T follicular helper cell (primary cell): ENCODE results near the gene MAGEA11.
"Not testable (repeated sequence)": the region's sequence is repeated elsewhere in the genome, so short reads cannot be mapped to it uniquely, and the experiment has no call there.

Experiments
- DNase-seq: peaks from one replicate; pipeline ENCODE4 v3.0.0-alpha.2; 2020; ENCODE audit warnings: low read depth
- total RNA-seq, 2 experiments: gene quantifications; one replicate each; lab custom pipeline; 2026; lab: John Stamatoyannopoulos, UW

The MAGEA11 gene, protein sequence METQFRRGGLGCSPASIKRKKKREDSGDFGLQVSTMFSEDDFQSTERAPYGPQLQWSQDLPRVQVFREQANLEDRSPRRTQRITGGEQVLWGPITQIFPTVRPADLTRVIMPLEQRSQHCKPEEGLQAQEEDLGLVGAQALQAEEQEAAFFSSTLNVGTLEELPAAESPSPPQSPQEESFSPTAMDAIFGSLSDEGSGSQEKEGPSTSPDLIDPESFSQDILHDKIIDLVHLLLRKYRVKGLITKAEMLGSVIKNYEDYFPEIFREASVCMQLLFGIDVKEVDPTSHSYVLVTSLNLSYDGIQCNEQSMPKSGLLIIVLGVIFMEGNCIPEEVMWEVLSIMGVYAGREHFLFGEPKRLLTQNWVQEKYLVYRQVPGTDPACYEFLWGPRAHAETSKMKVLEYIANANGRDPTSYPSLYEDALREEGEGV
- total RNA-seq, result 0 reads per million in 2 experiments

- DNase-seq, result no peak
Measured at GRCh38 chrX:149711545-149712236, at the start of gene MAGEA11. Gene MAGEA11 (plus strand): TSS chrX:149712060. CDS start chrX:149713160, 1,100 bp downstream.

GRCh38 chrX:149675088-149675487, 36.8 kb upstream of the MAGEA11 start:
- not testable (repeated sequence) for DNase-seq

DNA sequence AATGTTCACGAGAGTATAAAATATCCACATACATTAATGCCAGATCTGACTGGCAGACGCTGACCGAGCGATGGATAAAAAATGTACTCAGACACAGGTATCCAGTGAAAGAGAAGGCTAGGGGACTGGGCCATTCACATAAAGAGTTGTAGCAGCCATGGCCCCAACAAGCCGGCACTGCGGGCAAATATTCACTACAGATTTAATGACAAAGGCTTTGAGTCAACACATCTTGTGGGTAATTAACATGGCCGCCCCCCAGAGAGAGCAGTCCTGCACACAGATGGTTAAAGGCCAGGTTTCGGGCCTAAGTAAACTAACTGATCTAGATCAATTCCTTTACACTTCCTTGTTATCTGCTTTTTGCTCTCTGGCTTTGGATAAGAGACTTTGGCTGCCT, 36.3 kb upstream of the MAGEA11 start:
- not testable (repeated sequence) for DNase-seq

DNA sequence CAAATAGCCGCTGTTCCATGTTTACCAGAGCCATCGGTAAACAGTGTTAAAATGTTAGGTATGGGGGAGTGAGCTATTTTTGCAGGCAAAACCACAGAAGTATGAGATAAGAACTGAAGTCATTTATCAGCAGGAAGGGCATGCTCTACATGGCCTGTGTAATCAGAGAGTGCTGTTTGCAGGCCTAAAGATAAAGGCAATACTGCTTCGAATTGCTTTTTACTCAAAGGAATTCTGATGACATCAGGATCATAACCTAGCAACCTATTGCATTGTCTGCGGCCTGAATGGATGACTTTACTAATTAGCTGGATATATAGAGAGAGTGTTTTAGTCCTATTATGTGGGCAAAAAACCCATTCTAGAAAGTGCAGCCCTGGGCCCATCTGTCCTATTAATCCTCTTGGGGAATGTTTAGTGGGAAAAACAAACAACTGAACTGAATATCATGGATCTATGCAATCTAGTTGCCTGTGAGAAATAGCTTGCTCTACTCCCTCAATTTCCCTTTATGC, 32.6 kb upstream of the MAGEA11 start:
- not testable (repeated sequence) for DNase-seq

GRCh38 chrX:149681182-149681581, 30.7 kb upstream of the MAGEA11 start:
- no peak for DNase-seq

DNA sequence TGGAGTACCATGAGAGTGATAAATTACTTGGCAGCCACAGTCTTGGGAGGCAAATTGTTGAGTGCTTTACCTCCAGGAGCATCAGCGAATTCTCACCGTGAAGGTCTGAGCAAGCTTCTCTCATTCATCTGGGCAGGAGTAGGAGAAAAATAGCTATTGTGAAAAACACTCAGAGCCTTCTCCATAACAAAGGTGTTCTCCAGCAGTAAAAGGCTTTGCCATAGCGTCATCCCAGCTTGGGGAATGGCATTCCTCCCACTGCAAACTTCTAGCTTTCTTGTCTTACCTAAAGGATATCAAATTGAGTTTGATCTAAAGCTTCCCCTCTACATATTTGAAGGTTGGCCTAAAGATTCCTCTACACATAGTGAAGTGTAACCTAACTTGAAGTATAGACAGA, 29.8 kb upstream of the MAGEA11 start:
- no peak for DNase-seq

DNA sequence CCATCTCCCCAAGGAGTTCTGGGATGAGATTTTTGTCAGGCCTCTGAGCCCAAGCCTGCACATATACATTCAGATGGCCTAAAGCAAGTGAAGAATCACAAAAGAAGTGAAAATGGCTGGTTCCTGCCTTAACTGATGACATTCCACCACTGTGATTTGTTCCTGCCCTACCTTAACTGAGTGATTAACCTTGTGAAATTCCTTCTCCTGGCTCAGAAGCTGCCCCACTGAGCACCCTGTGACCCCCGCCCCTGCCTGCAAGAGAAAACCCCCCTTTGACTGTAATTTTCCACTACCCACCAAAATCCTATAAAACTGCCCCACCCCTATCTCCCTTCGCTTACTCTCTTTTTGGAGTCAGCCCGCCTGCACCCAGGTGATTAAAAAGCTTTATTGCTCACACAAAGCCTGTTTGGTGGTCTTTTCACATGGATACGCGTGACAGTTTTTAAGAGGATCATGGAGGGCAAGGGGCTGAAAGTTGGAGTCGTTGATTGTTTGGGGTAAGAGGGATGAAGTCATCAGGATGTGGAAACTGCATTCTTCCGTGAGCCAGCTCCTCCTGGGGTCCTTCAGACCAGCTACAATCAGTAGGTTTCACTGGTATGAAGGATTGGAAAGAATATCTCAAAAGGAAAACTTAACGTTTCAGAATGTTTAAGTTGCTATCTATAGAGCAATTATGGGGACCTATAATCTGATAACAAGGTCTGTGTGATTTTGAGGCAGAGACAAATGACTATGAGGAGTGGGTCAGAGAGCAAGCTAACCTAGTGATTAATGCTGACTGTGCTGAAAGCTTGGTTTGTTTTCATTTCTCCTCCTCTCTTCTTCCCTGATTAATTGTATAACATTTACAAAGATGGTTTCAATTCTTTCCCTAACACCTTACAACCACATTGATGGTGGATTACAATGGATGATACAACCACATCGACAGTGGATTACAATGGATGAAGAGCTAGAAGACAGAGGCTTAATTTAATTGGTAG, 28.6 kb upstream of the MAGEA11 start:
- no peak for DNase-seq

DNA sequence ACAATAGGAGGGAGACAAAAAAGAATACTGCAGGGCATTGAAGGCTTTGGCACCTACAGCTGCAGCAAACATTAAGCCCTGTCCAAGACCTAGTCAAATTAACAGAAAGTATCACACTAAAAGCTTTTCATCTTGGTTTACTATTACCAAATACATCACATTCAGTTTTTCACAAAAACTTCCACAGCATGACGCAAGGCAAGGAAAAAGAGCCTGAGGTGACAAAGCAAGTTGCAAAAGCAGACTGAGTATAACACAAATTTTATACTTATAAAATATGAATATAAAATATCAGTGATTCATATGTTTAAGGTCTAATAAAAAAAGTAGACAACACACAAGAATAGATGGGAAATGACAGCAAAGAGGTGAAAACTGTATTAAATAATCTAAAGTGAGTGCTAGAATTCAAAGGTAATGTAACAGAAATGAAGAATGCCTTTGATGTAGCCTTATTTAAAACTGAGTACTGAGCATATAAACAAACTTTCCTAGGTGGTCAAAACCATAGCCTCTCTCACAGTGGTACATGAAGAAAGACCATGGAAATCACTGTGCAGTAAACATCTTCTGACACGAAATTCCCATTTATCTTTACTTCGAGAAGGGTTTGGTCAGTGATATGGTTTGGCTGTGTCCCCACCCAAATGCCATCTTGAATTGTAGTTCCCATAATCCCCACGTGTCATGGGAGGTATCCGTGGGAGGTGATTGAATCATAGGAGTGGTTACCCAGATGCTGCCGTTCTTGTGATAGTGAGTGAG, 27.7 kb upstream of the MAGEA11 start:
- DNase-seq, result no peak

DNA sequence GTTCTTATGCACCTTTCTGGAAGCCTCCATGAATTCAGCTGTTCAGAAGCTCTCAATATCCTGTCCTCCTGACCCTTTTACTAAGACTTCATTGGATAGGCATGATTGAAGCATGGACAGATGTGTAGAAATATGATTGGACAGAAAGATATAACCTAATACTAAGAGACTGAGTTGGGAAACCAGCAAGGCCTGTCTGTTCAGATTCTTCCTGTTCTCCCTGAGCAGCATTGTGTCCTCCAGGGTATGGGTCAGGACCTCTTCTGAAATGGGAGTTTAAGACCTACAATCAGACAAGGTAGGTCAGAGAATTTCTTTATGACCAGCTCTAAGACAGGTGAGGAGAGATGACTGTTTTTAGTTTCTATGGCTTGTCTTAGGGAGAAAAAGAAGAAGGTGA, 23.9 kb upstream of the MAGEA11 start:
- no peak for DNase-seq

DNA sequence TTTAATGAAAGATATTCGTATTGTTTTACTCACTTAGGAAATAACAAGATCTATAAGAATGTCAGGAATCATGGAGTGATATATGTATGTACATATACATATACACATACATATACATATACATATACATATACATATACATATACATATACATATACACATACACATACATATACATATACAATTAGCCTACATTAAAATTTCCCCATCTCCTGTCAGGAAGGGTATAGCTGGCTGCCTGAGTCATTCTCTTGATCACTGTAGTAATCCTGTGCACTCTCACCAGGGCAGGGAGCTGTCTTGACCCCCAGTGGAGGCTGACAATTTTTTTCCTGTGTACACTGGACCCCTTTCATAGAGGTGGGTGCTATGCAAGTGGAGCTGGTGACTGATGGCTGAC, 23.3 kb upstream of the MAGEA11 start:
- DNase-seq, result no peak

GRCh38 chrX:149691794-149692193, 20.1 kb upstream of the MAGEA11 start:
- no peak for DNase-seq

DNA sequence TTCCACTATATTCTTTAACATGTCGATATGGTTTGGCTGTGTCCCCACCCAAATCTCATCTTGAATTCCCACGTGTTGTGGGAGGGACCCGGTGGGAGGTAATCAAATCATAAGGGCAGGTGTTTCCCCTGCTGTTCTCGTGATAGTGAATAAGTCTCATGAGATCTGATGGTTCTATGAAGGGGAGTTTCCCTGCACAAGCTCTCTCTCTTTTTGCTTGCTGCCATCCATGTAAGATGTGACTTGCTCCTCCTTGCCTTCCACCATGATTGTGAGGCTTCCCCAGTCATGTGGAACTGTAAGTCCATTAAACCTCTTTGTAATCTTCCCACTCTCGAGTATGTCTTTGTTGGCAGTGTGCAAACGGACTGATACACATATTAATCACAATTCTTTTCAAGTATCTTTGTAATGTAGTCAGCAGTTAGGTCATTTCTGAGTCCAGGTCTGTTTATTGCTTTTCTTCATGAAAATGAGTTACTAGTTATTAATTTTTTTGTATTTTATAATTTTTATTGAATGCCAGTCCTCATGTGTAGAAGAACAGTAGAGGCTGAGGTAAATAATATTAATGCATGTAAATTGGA, 19.1 kb upstream of the MAGEA11 start:
- DNase-seq, result not testable (repeated sequence)

GRCh38 chrX:149699761-149700160, 12.1 kb upstream of the MAGEA11 start:
- no peak for DNase-seq

DNA sequence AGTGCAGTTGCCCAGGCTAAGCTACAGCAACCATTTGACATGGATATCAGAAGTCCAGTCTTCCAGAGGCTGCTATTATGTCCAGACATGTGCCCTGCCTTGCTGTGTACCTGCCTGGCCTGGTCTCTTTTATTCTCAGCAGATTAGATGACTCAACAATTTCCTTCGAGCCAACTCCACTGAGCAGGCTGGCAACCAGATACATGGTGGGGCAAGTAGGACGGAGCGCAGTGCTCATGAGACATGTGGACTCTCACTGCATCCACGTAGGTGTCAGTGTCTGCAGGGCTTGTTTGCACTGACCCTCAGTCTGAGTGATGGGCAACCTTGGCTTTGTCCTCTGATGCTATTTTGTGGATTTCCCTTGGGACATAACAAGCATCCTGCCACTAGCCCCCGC, 7.2 kb upstream of the MAGEA11 start:
- DNase-seq, result no peak

DNA sequence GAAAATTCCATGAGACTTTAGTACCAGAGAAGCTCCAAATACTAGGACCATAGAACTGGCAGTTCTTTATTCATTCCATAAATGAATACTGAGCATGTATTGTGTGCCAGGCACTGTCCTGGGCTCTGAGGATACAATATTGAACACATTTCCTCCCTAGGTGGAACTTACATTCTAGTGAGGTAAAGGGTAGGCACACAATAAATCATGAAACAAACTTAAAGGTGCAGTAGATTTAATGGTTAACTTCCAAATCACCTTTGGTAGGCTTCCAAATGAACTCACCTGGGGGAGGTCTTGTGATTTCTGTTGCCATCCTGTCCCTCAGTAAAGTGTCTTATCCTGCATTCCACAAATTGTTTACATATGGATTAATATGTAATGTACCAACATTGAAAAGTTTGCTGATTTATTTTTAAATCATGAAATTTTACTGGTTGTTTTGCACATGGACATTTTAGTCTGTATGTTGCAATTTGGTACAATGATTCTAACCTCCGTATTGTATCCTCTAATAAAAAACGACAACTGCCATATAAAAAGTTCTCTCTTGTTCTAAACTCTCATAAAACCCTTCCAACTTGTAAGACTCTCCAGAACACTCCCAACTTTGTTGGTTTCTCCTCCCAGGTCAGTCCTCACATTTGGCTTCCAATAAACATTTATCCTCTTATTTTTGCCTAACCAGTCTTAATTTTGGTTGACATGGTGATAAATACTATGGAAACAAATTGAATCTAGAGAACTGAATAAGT, 4.5 kb upstream of the MAGEA11 start:
- DNase-seq, result no peak

DNA sequence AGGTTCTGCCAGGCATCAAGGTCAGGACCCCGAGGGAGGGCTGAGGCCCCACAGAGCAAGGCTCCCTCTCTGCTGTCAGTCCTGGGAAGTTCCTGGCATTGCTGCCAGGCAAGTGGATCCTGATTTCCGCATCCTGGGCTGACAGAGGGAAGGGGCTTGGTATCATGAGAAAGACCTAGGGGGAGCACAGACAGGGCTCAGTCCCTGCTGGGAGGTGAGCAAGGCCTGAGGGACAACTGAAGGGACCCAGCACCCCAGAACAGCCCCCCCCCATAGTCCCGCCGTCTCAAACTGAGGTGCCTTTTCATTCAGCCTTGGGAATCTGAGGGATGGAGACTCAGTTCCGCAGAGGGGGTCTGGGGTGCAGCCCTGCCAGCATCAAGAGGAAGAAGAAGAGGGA, 971 bp downstream of the MAGEA11 start:
- DNase-seq, result no peak

DNA sequence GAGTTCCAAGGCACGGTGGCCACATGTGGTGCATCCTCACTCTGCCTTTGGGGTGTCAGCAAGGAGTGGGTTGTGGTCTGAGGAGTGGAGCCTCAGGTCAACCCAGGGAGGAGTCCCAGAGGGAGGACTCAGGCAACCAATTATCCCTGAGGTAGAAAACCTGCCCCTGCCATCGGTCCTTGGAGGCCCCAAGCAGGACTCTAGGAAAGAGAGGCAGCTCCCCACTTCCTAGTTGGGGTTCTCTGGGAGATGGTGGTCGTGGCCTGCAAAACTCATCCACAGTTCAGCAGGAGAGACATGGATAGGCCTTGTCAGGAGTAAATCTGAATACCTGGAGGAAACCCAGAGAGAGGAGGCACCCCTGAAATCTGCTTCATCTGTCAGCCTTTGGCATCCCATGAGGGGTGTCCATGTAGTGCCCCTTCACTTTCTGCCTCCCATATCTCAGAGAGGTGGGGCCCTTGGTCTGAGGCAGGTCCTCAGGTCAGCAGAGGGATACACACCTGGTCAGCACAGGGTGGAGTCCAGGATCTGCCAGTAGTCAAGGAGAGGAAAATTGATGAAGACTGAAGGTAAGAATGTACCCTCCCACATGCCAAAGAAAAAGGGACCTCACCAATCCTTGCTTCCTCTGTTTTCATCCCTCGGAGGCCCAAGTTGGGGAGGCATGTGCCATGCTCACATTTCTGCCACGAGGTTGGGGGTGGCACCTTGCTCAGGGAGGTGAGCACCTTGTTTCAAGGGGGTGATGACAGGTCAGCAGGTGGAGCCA, 1.6 kb downstream of the MAGEA11 start:
- no peak for DNase-seq

GRCh38 chrX:149715468-149715867, 3.6 kb downstream of the MAGEA11 start:
- no peak for DNase-seq

- no peak for DNase-seq
Measured at GRCh38 chrX:149716632-149717031, 4.8 kb downstream of the MAGEA11 start.
